A673 (cell line): ENCODE measurements around the gene DOCK4.

Experiments used
- CTCF ChIP-seq: fragments of 300-800, 200-600 bp; sonication (generic); conservative IDR thresholded peaks from 2 replicates; pipeline ENCODE4 v1.5.1; 2017; ENCODE audit warnings: low read depth, mild to moderate bottlenecking, antibody characterized with exemption, low read length, moderate library complexity, mixed read lengths
- EZH2 ChIP-seq: fragments of 200-600 bp; sonication (generic); IDR thresholded peaks from 2 replicates; pipeline ENCODE4 v1.6.1; 2017; ENCODE audit warnings: borderline replicate concordance, low read depth, mild to moderate bottlenecking, mixed read lengths, antibody characterized with exemption, low read length; ENCODE audit not compliant: poor library complexity, severe bottlenecking

GRCh38 chr7:112185005-112185834 lies 21.0 kb downstream of the DOCK4 start:
- TF ChIP-seq CTCF (no peak), EZH2 (no peak)
